ENCODE results near the gene PLEKHO1. TPM values are rescaled to one million over a fixed set of nuclear protein-coding genes. Genes with fewer than 3 reads are reported as not detected.
"Not testable (repeated sequence)": the region's sequence is repeated elsewhere in the genome, so short reads cannot be mapped to it uniquely, and the experiment has no call there.

Gene PLEKHO1
- total RNA-seq, 1 donor from 2014 or later: 33.9 TPM

- TF ChIP-seq CTCF (IDR thresholded peaks at IDR 0.05) (no peak), POLR2AphosphoS5 (IDR thresholded peaks at IDR 0.05; ENCODE audit: insufficient read depth in 1 of 2, low read depth in 1 of 2) (no peak), POLR2A (IDR thresholded peaks at IDR 0.05) (no peak)
- Histone ChIP-seq H3K27me3 (no peaks in the 10 kb centered on the region), H3K36me3 (no peaks in the 10 kb centered on the region), H3K4me1 (no peaks in the 10 kb centered on the region), H3K4me3 (no peak overlapping the region), H3K9me3 (no peaks in the 10 kb centered on the region), H3K27ac (no peak overlapping the region)
- intact Hi-C loops (cut with DNase I): no loop called here
- no peak for DNase-seq (ENCODE audit: extremely low spot score in 2 of 2)
These were observed 22.3 kb upstream of the PLEKHO1 start for GRCh38 chr1:150127464-150127863.

DNA sequence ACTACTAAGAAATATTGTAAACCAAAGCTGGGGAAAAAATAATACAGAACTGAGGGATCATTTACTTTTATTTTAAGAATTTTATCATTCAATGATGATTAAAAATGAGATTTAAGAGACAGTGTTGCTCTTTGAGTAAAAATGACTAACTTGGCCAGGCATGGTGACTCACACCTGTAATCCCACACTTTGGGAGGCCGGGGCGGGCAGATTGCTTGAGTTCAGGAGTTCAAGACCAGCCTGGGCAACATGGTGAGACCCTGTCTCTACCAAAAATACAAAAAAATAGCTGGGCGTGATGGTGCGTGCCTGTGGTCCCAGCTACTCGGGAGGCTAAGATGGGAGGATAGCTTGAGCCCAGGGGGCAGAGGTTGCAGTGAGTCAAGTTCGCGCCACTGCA lies 21.8 kb upstream of the PLEKHO1 start:
- no peak overlapping the region for H3K4me3 ChIP-seq
- no peak for DNase-seq (ENCODE audit: extremely low spot score in 2 of 2)
- no peak overlapping the region for H3K27ac ChIP-seq
- H3K4me1 ChIP-seq: no peaks in the 10 kb centered on the region
- no peaks in the 10 kb centered on the region for H3K27me3 ChIP-seq
- intact Hi-C loops (cut with DNase I): no loop called here
- TF ChIP-seq CTCF (IDR thresholded peaks at IDR 0.05): no peak
- TF ChIP-seq POLR2A (IDR thresholded peaks at IDR 0.05): no peak
- TF ChIP-seq POLR2AphosphoS5 (IDR thresholded peaks at IDR 0.05; ENCODE audit: insufficient read depth in 1 of 2, low read depth in 1 of 2): no peak
- H3K36me3 ChIP-seq: no peaks in the 10 kb centered on the region
- no peaks in the 10 kb centered on the region for H3K9me3 ChIP-seq

DNA sequence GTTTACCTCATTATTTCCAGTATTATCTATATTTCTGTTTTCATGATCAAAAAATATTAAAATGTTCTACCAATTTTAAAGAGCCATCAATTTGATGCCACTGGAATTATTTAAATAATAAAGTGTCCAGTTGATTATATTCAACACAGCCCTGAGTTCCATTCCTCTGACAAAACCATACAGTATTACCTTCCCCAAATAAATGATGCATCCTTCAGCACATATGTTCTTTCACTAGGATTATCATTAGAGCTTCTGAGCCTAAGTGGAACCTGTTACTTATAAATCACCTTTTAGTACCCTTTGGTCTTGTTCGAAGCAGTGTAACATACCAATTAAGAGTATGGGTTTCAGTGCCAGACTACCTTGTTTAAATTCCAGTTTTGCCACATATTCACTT lies 17.3 kb upstream of the PLEKHO1 start:
- Histone ChIP-seq H3K4me3 (no peak overlapping the region), H3K36me3 (no peaks in the 10 kb centered on the region), H3K27ac (no peak overlapping the region), H3K27me3 (no peaks in the 10 kb centered on the region), H3K9me3 (no peaks in the 10 kb centered on the region), H3K4me1 (no peaks in the 10 kb centered on the region)
- intact Hi-C loops (cut with DNase I): no loop called here
- TF ChIP-seq POLR2AphosphoS5 (IDR thresholded peaks at IDR 0.05; ENCODE audit: insufficient read depth in 1 of 2, low read depth in 1 of 2) (no peak), POLR2A (IDR thresholded peaks at IDR 0.05) (no peak), CTCF (IDR thresholded peaks at IDR 0.05) (no peak)
- no peak for DNase-seq (ENCODE audit: extremely low spot score in 2 of 2)

- Histone ChIP-seq H3K36me3 (no peaks in the 10 kb centered on the region), H3K27ac (no peak overlapping the region), H3K9me3 (no peaks in the 10 kb centered on the region), H3K27me3 (no peaks in the 10 kb centered on the region), H3K4me3 (no peak overlapping the region), H3K4me1 (no peaks in the 10 kb centered on the region)
- TF ChIP-seq CTCF (IDR thresholded peaks at IDR 0.05) (no peak), POLR2AphosphoS5 (IDR thresholded peaks at IDR 0.05; ENCODE audit: insufficient read depth in 1 of 2, low read depth in 1 of 2) (no peak), POLR2A (IDR thresholded peaks at IDR 0.05) (no peak)
- intact Hi-C loops (cut with DNase I): no loop called here
- DNase-seq (ENCODE audit: extremely low spot score in 2 of 2): no peak
These were observed 15.2 kb upstream of the PLEKHO1 start for GRCh38 chr1:150134537-150134936.

DNA sequence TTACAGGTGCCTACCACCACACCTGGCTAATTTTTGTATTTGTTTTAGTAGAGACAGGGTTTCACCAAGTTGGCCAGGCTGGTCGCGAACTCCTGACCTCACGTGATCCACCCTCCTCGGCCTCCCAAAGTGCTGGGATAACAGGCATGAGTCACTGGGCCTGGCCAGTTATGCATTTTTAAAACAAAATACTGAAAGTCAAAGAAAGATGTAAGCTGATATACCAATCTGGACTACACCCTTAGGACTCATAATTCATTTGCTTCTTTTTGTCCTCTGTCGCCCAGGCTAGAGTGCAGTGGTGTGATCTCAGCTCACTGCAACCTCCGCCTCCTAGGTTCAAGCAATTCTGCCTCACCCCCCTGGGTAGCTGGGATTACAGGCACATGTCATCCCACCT lies 14.3 kb upstream of the PLEKHO1 start:
- H3K4me3 ChIP-seq; H3K4me1 ChIP-seq; H3K36me3 ChIP-seq; H3K27ac ChIP-seq; H3K27me3 ChIP-seq; H3K9me3 ChIP-seq; DNase-seq (ENCODE audit: extremely low spot score in 2 of 2); intact Hi-C loops (cut with DNase I): not testable (repeated sequence)

GRCh38 chr1:150138044-150138443 lies 11.7 kb upstream of the PLEKHO1 start:
- TF ChIP-seq POLR2AphosphoS5 (IDR thresholded peaks at IDR 0.05; ENCODE audit: insufficient read depth in 1 of 2, low read depth in 1 of 2) (no peak), POLR2A (IDR thresholded peaks at IDR 0.05) (no peak), CTCF (IDR thresholded peaks at IDR 0.05) (no peak)
- Histone ChIP-seq H3K27me3 (no peaks in the 10 kb centered on the region), H3K4me3 (no peak overlapping the region), H3K9me3 (no peaks in the 10 kb centered on the region), H3K36me3 (no peaks in the 10 kb centered on the region), H3K27ac (no peak overlapping the region), H3K4me1 (no peaks in the 10 kb centered on the region)
- no peak for DNase-seq (ENCODE audit: extremely low spot score in 2 of 2)
- intact Hi-C loops (cut with DNase I): no loop called here
